Glomerular visceral epithelial cell (primary cell): ENCODE data around the gene ZNF394.

Experiments used
- DNase-seq: peaks from one replicate; pipeline ENCODE4 v3.0.0-alpha.2; 2016; ENCODE audit errors: extremely low spot score

The ZNF394 gene

DNA sequence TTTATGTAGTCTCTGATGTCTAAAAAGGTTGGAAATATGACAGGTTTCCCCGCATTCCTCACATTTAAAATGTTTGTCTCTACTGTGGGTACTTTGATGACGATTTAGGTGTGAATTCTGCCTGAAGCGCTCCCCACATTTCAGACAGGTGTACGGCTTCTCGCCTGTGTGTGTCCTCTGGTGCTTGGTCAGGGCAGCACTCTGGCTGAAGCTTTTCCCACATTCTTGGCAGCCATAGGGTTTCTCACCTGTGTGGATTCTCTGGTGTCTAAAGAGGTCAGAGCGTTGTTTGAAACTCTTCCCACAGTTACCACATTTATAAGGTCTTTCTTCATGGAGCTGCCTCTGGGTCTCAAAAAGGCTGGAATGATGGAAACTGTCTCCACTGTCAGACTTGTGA, 6.3 kb downstream of the ZNF394 start:
- DNase-seq: no peak

DNA sequence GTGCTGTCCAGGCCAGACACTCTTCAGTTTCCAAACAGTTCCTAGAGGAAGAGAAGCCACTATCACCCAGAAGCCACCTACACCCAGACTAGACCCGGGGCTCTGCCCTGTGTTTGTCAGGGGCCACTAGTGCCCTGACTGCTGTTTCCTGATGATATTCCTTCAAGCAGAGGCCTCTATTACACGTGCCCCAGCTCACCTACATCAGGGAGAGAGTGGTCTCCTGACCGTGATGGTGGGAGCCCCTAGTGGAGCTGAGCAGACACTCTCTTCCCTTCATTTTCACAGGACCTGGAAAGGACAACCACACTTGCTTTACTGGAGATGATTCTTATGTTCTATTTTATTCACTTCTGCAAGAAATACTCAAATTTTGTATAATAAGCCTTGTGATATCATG, 9.2 kb downstream of the ZNF394 start:
- DNase-seq: no peak

DNA sequence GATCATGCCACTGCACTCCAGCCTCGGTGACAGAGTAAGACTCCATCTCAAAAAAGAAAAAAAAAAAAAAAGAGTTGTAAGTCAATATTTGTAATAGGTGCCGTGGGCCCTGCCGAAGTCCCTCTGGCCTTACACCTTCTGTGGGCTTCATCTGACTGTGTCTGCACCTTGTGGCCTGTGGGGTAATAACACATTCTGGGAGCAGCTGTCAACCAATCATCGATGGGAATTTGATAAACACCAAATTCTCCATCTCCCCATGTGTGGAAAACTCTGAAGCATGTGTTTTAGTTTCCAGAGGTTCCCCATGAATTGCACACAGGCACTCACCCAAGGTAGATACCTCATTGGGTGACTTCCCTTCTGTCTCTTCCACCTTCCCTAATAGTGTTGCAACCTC, 10.8 kb downstream of the ZNF394 start:
- no peak for DNase-seq

DNA sequence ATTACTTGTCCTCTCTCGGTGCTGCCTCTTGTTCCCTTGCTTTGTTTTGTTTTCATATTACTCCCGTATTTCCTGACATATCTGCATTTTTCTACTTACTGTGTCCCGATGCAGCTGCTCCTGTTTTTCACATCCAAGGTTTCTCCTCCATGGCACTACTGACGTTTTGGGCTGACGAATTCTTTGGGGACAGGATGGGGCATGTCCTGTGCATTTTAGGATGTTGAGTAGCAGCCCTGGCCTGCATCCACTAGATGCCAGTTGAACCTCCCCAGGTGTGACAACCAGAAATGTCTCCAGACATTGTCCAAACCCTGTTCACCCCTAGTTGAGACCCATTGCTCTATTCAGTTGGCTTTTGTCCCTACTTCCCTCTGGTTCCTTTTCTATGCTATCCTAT, 15.0 kb downstream of the ZNF394 start:
- DNase-seq: no peak

DNA sequence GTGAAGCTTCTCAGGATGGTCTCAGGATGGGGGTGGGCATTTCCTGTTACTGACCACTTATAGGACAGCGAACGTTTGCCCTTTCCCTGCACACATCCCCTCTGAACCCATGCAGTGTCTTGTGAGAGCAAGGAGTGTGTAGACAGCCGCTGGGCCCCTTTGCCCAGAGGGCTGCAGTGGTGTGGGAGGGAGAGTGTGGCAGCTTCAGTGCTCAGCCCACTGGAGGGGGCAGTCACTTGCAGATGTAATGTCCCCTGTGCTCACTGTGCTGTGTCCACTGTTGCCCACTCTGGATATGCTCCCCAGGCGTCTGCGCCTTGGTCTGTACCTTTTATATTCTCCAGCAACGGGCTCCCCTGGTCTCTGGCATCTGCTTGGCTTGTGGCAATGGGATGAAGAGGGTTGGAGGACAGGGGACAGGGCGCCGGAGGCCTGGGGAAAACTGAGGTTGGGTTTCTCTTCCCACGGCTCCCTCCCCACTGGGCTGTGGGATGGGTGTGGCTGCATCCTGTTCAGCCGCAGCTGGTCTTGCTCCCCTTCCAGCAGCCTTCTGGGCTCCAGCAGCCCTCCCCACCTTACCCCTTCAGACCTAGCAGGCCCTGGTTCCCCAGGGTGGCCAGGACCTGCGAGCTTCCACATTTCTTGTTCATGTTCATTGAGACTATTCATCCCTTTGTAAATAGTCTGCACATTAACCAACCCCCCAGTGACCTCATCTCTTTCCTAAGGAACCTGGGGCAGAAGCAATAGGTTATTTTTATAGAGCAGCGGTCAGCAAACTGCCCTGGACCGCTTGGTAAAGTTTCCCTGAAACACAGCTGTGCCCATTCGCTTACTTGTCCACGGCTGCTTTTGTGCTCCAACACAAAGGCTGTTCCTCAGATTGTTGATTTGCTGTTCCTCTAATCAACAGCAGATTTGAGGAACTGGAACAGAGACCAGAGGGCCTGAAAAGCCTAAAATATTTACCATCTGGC, 21.3 kb downstream of the ZNF394 start:
- DNase-seq: no peak

DNA sequence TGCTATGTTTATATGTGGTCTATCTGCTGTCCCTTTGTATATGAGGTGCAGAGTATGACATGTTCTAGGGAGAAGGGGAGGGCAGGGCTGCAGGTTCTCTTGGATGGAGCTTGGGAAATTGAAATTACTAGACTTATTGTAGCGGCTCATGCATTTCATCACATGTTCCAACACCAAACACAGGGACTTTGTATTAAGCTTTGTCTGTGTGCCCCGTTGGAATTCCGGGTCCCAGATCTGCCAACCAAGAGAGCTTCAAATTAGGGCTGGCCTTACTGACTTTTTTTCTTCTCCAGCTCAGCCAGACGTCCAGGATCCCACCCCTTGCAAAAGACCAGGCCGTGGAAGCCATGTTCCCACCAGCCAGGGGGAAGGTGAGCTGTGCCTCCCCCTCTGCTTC, 24.0 kb downstream of the ZNF394 start:
- DNase-seq: no peak

DNA sequence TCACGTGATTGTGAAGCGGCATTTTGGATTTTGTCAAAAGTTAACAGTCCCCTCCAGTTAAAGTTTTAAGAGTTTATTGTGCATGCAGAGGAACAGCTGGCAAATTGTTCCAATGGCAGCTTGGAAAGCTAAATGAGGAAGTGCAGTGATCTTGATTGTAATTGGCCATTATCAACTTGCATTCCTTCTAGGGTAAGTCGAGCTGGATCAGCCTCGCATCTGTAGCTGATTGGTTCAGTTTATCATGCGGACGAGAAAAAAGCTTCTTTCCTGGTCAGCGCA, 26.8 kb downstream of the ZNF394 start:
- peak; percentile 39 for DNase-seq

DNA sequence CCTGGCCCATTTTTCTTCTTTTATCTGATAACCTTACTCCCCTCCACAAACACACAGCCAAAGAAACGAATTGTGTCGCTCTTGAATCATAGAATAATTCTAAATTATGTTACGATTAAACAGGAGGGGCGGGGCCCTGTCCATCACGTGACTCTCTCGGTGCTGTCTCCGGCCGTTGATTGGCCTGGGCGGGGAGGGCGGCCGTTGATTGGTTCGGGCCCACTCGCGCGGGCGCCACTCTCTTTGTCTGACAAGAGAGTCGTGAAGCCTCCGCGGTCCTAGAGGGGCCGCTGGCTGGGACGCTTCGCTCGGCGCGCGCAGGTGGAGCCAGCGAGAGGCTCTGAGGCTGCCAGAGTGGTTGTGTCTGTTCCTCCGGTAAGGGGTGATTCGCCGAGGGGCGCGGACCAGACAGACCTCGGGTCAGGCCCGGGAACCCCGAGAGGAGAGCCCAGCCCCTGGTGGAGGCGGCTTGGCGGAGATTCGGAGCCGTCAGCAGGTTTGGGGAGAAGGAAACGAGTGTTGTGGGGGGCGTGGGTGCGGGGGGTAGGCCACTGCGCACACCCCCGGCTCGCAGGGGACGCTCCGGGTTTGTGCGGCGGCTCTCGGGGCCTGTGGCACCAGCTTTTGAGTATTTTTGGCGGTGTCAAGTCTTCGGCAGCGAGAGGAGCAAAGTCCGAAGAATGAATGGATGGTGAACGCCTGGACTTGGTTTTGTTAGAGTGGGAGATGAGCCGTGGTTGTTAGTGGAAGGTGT, 27.3 kb downstream of the ZNF394 start, which contains the start of gene ZNF789:
TSS of gene ZNF789 (plus strand) at position 330 of the 754 bp plus-strand sequence. CDS start 3,567 bp downstream, outside the sequence.
- peak; percentile 94 for DNase-seq

DNA sequence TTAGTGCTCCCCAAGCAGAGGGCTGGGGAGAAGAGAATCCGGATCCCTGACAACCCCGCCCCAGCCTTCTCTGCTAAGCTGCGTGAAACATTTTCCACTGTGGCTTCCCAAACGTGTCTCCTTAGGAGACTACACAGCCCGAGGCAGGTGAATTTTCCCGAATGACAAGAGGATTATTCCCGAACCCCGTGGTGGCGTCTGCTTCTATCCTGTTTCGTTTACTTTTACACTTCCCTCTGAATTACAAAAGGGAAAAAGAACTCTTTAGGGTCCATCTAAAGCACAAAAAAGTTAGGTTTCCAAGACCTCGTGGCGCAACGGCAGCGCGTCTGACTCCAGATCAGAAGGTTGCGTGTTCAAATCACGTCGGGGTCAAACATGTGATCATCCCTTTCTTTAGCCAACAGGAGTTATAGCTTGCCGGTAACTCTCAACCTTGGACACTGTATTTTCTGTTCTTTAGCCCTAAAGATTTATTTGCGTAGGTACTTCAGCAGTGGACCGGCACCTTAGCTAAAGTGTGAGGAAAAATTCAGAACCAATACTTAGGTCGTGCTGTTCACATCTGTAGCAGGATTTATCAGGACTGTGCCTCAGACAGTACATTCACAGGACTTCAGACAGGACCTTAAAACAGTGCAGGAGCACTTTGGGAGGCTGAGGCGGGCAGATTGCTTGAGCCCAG, 30.6 kb downstream of the ZNF394 start:
- no peak for DNase-seq

DNA sequence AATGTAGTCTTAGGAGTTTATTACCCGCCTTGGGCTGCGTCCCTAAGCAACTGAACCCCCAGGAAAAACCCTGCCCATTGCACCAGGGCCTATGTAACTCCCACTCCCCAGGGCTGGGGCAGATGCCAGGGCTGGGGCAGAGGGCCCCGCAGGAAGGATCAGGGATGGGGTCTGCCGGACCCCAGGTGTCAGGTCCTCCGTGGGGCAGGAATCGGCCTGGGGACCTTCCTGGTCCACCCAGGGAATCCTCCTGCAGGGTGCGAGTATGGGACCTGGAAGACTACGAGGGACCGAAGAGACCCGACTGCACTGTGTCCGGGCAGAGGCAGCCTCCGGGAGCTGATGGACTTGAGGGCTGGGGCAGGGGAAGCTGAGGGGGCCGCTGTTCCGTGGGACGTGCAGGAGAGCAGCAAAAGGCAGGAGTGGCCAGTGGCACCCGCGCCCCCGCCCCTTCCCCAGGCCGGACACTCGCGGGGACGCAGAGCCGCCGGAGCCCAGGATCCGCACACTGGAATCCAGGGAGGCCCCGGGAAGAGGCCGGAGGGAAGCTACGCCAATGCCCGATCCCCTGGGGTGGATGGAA, 31.7 kb downstream of the ZNF394 start:
- no peak for DNase-seq

DNA sequence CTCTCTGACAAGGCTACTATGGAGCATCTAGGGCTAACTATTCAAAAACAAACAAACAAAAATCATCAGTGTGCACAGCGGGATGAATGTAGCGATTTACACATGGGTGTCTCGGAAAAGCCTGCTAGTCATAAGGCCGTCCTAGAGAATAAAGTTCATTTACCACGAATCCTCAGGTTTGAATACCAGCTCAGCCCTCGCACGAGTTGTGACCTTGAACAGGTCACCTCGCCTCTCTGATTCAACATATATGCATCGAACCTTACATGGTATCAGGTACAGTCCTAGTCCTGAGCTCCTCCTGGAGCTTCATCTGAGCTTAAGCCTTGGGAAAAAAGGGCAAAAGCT, 34.7 kb downstream of the ZNF394 start:
- DNase-seq: no peak

DNA sequence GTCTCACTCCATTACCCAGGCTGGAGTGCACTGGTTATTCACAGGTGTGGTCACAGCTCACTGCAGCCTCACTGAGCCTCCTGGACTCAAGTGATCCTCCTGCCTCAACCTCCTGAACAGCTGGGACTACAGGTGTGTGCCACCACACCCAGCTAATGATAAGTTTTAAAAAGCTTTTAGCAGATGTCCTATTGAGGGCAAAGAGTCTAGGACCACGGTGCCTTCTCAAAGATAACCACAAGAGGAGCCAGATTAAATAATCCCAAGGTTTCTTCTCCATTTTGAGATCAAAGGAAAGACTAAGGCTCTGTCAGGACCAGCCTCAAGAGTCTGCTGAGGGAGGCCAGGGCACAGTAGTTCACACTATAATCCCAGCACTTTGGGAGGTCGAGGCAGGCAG, 38.9 kb downstream of the ZNF394 start:
- DNase-seq: no peak

DNA sequence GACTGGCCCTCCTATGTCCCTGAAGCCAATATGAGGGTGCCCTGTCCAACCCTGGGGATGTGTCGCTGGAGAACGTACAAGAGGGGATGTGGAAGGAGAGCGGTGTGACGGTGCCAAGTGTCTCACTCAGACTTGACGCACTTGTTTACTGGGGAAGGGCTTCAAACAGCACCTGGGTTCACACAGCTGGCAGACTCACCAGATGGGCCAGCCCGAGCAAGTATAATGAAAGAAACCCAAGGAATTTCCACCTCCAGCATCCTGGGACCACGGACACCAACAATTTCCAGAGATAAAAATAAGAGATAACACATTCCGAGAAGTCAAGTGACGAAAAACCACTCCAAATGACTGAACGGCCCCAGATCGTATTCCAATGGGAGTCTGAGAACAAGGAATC, 39.4 kb downstream of the ZNF394 start:
- no peak for DNase-seq

DNA sequence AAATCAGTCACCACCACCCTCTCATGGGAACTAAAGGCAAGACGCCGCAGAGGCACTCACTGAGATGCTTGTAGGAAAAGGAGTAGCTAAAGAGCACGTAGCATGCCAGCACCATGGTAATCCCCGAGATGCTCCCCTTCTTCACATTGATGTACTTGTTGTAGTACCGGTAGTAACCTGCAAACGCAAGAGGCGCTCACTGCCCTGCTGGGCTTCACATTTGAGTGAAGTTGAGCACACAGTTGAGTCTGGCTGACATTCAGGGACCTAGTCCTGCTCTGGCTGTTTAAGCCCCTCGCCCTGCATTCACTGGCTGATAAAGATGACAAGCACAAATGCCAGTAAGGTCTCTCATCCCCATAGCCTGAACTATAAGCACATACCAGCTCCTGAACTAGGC, 41.0 kb downstream of the ZNF394 start:
- peak; percentile 35 for DNase-seq

DNA sequence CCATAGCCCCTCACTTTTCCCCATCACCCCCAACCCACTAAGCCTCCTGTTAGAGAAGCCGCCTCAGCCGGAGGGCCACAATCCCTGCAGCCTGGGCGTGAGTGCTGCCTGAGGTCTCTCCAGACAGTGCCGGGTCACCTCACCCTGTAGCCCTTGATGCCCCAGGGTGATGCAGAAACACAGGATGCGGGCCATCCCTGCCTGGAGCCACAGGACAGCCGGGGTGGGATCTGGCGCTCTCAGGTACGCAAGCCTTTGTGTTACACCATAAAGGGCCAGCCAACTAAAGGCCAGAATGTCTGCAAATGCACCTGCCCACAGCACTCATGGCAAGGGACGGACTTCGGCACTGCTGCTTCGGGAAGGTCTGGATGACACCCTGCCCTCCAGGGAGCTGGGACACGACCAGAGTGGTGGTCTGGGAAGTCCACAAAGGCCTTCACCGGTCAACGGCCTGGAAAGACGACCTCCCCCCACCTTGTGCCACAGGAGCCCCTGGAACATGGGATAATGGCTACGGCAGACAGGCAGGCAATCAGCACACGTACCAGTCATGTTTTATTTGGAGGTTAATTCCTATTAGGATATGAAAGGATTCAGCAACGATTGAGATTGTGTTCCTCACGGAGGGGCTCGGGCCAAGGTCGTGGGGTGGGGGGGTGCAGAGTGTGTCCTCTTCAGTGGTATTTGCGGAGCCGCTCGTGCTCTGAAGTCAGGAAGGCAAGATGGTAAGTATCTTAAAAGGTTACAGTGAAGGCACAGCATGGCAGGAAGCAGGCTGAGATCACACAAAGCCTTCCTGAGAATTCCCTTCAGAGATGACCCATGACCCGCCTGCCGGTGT, 42.2 kb downstream of the ZNF394 start:
- DNase-seq: no peak

DNA sequence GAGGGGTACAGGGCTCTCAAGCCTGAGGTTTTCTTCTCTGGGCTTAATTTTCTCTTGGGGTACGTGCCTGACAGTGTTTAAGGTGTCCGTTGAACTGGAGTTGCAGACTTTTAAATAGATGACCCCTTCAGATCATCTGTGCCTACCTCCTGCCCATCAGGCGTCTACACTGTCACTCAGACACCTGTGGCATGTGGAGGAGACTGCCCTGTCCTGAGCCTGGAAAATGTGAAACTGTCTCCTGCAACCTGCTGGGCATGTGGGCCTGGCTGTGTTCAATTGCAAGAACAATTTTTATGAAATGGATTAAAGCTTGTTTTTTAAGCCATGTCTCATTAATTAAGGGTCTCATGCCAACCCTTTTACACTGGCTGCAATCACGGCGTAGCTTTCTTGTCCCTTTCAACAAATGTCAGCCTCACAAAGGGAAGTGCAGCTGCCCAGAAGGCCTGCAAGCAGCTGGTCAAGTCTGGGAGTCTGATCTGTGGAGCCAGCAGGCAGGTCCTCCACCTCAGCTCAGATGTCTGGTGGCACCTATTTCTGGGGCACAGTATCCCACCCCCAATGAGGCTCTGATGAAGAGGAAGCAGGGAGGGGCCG, 42.9 kb downstream of the ZNF394 start:
- DNase-seq: no peak

DNA sequence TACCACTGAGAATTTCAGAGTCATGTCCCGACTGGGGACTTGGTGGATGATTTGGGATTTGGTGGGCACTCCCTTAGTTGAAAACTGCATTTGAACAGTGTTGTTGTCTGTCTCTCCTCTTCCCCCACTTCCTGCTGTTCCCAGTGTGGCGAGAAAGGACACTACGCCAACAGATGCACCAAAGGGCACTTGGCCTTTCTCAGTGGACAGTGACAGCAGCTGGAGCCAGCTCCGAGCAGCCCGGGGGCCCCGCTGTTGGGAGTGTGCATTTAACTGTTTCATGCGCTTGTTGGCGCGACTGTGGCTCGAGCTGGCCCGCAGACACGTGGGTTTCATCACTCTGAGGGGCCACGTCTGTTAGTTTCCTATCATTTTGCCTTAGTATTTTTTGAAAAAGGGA, 43.8 kb downstream of the ZNF394 start:
- no peak for DNase-seq

DNA sequence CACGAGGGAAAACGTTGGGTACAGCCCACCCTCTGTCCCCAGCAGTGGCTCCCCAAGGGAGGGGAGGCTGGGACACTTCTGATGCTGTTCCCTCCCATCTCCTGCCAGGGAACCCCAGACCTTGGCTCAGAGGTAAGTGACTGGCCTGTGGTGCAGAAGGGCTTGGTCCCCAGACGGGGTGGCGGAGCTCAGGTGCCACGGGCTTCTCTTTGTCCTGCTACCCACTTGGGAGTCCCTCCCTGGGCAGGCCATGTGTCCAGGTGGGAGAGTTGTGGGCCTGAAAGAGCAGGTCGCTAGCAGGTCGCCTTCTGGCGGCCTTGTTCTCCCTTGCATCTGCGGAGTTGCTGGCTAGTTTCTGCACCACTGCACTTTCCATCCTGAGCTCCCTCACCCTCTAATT, 44.2 kb downstream of the ZNF394 start:
- no peak for DNase-seq

DNA sequence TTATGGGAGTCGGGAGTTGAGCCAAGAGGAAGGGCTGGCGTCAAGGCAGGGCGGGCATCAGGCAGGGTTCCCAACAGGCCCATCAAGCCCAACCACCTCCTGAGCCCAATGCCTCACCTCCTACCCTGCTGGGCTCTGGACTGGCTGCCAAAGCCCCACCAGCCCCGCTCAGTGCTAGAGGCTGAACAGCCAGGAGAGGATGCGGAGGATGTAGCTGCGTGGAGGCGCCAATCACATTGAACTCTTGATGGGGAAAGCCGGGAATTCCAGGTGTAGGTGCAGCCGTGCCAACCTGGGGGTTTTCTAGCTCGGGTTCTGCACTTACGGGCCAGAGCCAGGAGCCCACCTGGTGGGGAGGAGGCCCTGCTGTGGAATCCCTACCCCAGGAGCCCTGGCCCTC, 47.0 kb downstream of the ZNF394 start:
- no peak for DNase-seq

DNA sequence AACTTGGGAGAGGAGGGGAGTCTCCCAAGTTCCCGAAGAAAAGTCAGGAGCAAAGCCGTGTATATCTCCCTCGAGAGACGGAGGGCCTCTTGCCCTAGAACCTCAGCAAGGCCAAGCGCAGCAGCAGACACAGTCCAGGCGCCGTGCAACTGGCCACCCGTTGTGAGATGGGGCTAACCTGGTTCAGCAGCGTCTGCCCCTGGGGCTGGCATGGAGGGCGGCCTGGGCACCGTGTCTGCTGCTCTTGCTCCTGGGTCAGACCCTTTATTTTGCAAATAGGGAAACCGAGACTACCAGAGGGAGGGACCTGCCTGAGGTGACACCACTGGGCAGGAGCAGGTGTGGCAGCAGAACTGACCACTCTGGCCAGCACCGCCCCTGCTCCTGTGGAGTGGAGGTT, 47.5 kb downstream of the ZNF394 start:
- DNase-seq: no peak

DNA sequence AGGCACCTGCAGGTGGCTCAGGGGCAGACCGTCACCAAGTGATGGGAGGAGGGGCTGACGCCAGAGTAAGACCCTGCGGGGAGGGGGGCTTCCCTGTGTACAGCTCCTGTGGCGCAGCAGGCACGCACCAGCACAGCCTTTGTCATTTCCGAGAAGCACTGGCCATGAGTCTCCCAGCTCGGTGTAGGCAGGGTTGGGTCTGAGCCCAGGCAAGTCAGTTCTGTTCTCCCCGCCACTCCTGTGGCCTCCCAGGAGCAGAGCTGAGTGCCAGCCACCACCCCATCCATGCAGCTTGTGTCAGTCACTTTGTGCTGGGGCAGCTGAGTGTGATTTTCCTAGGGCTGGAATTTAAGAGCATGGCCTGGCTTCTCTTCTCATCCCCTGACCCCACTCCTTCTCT, 48.1 kb downstream of the ZNF394 start:
- DNase-seq: no peak
